ENCODE measurements around the gene DIS3L2.

DNA sequence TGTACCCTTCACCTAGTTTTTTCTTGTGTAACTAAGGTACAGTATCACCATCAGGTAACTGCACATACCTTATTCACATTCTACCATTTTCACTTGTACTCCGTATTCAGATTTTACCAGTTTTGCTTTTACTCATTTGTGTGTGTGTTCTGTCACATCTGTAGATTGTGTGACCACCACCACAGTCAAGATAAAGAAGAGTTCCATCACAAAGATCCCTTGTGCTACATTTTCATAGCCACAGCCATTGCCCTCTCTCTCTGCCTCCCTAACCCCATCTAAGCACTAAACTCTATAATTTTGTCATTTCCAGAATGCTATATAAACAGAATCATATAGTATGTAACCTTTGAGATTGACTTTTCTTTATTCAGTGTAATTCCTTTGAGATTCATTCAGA lies 23.5 kb downstream of the DIS3L2 start:
- TF ChIP-seq CTCF (IDR thresholded peaks at IDR 0.05; ENCODE audit: control extremely low read depth in 1 of 3, insufficient read depth in 1 of 3, low read depth in 1 of 3, low read length in 3 of 3) (no peak), ATF2 (IDR thresholded peaks at IDR 0.05; ENCODE audit: low read length) (no peak), SIN3A (conservative IDR thresholded peaks at IDR 0.05 in 1 of 2, IDR thresholded peaks at IDR 0.05 in 1 of 2; ENCODE audit: low read depth in 1 of 2, low read length in 2 of 2) (no peak)
- TF ChIP-seq, protein P1, sequence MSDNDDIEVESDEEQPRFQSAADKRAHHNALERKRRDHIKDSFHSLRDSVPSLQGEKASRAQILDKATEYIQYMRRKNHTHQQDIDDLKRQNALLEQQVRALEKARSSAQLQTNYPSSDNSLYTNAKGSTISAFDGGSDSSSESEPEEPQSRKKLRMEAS (IDR thresholded peaks at IDR 0.05): no peak

Data from H1 (cell line).